Thymus (tissue), 11 donors: ENCODE data around the gene SLC2A6. TPM values are rescaled to one million over a fixed set of nuclear protein-coding genes. Genes with fewer than 3 reads are reported as not detected.

Source experiments
- DNase-seq, 9 donors: peaks; one replicate each; pipeline ENCODE4 v3.0.0-alpha.2; 2013; ENCODE audit warnings: low spot score in 9 of 9, low read depth in 6 of 9, missing footprints in 1 of 9
- H3K27ac ChIP-seq, 2 donors: one replicate each; pipeline ENCODE4 v1.5.1; 2013; ENCODE audit warnings: control low read depth in 1 of 2, low read depth in 1 of 2, low read length in 1 of 2, mild to moderate bottlenecking in 1 of 2, moderate library complexity in 1 of 2
- H3K27me3 ChIP-seq, 2 donors: one replicate each; pipeline ENCODE4 v1.5.1; 2013; ENCODE audit warnings: low read length in 1 of 2; ENCODE audit not compliant: control insufficient read depth in 2 of 2, insufficient read depth in 1 of 2
- H3K36me3 ChIP-seq, 2 donors: one replicate each; pipeline ENCODE4 v1.5.1; 2013; ENCODE audit warnings: low read length in 1 of 2, mild to moderate bottlenecking in 1 of 2, moderate library complexity in 1 of 2; ENCODE audit not compliant: control insufficient read depth in 2 of 2, insufficient read depth in 2 of 2
- H3K4me1 ChIP-seq, 2 donors: one replicate each; pipeline ENCODE4 v1.5.1; 2013; ENCODE audit warnings: low read length in 2 of 2; ENCODE audit not compliant: control insufficient read depth in 2 of 2, insufficient read depth in 2 of 2
- H3K4me3 ChIP-seq, 2 donors: one replicate each; pipeline ENCODE4 v1.5.1; 2013; ENCODE audit warnings: low read length in 2 of 2, control low read depth in 1 of 2, mild to moderate bottlenecking in 1 of 2
- H3K9me3 ChIP-seq, 2 donors: one replicate each; pipeline ENCODE4 v1.5.1; 2013; ENCODE audit warnings: low read length in 1 of 2, mild to moderate bottlenecking in 1 of 2; ENCODE audit not compliant: control insufficient read depth in 2 of 2, insufficient read depth in 1 of 2
- WGBS: extraction: QIAGEN DNeasy Blood & Tissue Kit; methylation state at CpG from one replicate; pipeline ENCODE4 v1.1.7; 2013; 5-methylcytosine and 5-hydroxymethylcytosine counted together
- polyA plus RNA-seq: library from polyadenylated mRNA; stranded (reverse); fragments of 200-250 nt; gene quantifications from one replicate; pipeline ENCODE4 v1.2.3, GENCODE V29; 2013
- total RNA-seq: library from RNA; stranded (reverse); fragments of 120-200 nt; gene quantifications from one replicate; pipeline ENCODE4 v1.2.4, GENCODE V29; 2013
- donor health status: healthy.

SLC2A6 gene
- total and polyA plus RNA-seq, 2 donors: 2.0 to 5.5 TPM

DNA sequence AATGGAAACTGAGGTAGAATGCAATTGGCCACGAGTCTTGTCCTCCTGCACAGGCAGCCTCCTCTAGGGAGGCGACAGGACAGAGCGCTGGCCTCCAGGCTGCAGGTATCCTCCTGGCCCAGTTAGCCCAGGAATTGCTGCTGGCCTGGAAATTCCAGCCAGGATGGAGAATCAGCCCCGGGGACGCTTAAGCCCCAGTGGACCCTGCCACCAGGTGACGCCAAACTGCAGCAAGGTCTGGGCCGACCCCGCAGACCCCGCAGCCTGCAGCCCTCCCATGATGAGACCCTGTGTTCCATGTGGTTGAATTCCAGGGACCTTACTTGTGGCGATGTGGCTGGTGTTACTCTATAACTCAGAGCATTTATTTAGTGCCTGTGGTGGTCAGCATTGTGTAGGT, 11.8 kb downstream of the SLC2A6 start:
- H3K4me3 ChIP-seq: no peak overlapping the region
- no peak for DNase-seq
- no peaks in the 10 kb centered on the region for H3K9me3 ChIP-seq
- peaks cover 0 to 8% of the 10 kb centered on the region in 2 donors for H3K4me1 ChIP-seq
- 96% methylated on average over 10 of the region's 10 CpGs for WGBS
- no peak overlapping the region for H3K27ac ChIP-seq
- peaks cover 0 to 2% of the 10 kb centered on the region in 2 donors for H3K27me3 ChIP-seq
- no peaks in the 10 kb centered on the region for H3K36me3 ChIP-seq

- no peak overlapping the region for H3K27ac ChIP-seq
- H3K36me3 ChIP-seq: no peaks in the 10 kb centered on the region
- peaks cover 0 to 2% of the 10 kb centered on the region in 2 donors for H3K27me3 ChIP-seq
- no peak for DNase-seq
- no peaks in the 10 kb centered on the region for H3K9me3 ChIP-seq
- WGBS: 92% methylated on average over 6 of the region's 6 CpGs
- peaks cover 0 to 13% of the 10 kb centered on the region in 2 donors for H3K4me1 ChIP-seq
- H3K4me3 ChIP-seq: no peak overlapping the region
These were observed 12.9 kb downstream of the SLC2A6 start for GRCh38 chr9:133465984-133466383.

DNA sequence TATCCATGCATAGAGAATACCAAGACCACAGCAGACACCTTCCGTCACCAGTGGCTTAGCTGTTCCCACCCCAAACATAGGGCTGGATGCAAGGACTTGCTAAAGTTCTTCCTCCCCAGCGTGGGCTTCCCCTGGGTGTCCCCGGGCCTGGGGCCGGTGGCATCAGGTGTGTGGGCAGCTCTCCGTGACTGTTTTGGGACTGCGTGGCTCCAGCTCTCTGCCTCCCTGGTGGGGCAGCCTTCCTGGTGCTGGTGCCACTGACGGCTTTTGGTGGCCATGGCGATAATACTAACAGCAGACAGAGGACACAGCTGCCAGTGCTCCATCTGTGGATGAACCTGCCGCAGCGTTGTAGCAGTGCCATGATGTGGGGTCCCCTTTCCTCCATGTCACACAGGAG, 14.3 kb downstream of the SLC2A6 start:
- no peak overlapping the region for H3K27ac ChIP-seq
- H3K36me3 ChIP-seq: no peaks in the 10 kb centered on the region
- H3K27me3 ChIP-seq: peaks cover 0 to 5% of the 10 kb centered on the region in 2 donors
- no peak overlapping the region for H3K4me3 ChIP-seq
- no peak for DNase-seq
- 96% methylated on average over 10 of the region's 10 CpGs for WGBS
- peaks cover 0 to 20% of the 10 kb centered on the region in 2 donors for H3K4me1 ChIP-seq
- H3K9me3 ChIP-seq: no peaks in the 10 kb centered on the region

- H3K4me1 ChIP-seq: peaks cover 4 to 25% of the 10 kb centered on the region in 2 donors
- no peak for DNase-seq
- H3K4me3 ChIP-seq: no peak overlapping the region
- H3K36me3 ChIP-seq: no peaks in the 10 kb centered on the region
- no peak overlapping the region for H3K27ac ChIP-seq
- WGBS: 97% methylated on average over 24 of the region's 24 CpGs
- peaks cover 0 to 5% of the 10 kb centered on the region in 2 donors for H3K27me3 ChIP-seq
- H3K9me3 ChIP-seq: no peaks in the 10 kb centered on the region
These were observed 14.9 kb downstream of the SLC2A6 start for GRCh38 chr9:133463864-133464615.

DNA sequence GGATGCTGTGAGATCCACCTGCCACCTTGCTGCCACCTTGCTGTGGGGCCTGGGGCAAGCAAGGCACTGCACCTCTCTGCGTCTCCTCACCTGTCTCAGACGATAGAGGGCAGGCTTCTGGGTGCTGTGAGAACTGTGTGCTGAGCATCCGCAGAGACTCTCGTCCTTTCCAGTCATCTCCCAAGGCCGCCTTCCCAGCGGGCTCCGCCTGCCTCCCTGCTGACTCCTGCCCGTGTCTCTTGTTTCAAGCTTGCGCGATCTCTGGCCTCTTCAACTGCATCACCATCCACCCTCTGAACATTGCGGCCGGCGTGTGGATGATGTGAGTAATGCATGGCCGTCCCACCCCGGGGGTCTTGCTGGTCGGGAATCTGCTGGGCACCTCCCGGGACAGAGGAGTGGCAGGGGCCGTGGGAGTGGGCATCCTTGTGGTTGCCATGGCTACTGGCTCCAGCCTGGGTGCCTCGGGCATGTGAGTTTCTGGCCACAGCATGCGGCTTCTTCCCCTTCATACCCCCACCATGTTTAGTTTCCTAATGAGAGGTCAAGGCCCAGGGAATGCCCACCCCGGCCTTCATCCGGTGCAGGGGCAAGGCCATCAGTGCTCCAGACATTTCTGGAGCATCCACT, 15.6 kb downstream of the SLC2A6 start:
- H3K4me3 ChIP-seq: no peak overlapping the region
- no peak for DNase-seq
- no peak overlapping the region for H3K27ac ChIP-seq

DNA sequence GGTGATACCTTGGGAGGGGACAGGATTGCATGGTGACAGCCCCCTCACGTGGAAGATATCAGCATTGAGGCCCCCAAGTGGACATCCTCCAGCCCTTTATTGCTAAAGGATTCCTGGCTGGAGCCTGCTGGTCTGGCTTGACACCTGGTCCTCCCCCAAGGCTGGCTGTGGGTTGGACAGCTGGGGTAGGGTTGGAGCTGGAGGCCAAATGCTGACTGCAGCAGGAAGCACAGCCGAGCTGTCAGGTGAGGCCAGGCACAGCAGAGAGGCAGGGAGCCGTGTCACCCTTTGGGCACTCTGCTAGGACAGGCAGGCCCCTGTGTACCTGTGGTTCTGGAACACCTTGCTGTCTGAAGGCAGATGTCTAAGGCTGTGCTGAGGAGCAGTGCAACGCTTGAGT, 16.9 kb downstream of the SLC2A6 start:
- Histone ChIP-seq H3K4me1 (peaks cover 6 to 27% of the 10 kb centered on the region in 2 donors), H3K27ac (no peak overlapping the region), H3K4me3 (no peak overlapping the region), H3K27me3 (peaks cover 0 to 9% of the 10 kb centered on the region in 2 donors), H3K36me3 (no peaks in the 10 kb centered on the region), H3K9me3 (no peaks in the 10 kb centered on the region)
- DNase-seq: no peak
- WGBS: 83% methylated on average over 4 of the region's 4 CpGs

More for the DNA sequence above, 15.6 kb downstream of the SLC2A6 start:
- WGBS: 96% methylated on average over 22 of the region's 22 CpGs
- H3K36me3 ChIP-seq: no peaks in the 10 kb centered on the region
- peaks cover 6 to 27% of the 10 kb centered on the region in 2 donors for H3K4me1 ChIP-seq
- peaks cover 0 to 9% of the 10 kb centered on the region in 2 donors for H3K27me3 ChIP-seq
- H3K9me3 ChIP-seq: no peaks in the 10 kb centered on the region

DNA sequence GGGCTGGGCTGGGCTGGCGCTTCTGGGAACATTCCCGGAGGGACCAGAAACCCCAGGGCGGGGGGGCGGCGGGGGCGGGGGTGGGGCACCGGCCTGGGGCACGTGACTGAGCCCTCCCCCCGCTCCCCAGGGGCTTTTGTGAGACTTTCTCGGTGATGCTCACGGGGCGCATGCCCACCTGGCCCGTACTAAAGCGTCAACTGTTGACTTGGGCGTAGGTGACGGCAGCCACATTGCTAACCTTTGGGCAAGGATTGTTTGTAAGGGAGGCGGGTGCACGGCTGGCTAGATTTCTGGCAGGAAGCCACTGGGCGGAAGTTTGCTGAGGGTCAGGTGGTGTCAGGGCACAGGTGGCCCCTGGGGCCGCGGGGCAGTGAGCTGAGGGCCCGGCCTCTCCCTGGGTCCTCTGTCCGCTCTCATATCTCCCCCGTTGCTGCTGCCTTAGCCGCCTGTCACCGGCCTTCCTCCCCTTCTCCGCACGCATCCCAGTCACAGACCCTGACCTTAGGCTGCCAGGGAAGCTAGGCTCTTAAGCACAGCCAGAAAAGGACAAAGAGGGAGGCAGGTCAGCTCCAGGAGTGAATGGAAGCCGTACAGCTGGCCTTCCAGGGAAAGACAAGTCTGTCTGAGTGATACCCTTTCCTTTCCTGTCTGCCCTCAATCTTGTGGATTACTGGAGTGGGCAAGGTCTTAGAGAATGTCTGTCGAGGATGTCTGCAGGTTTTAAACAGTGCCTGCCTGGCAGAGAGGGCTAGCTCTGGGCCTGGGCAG, 18.3 kb downstream of the SLC2A6 start:
- peak overlapping the region; percentile 43 to 90 for H3K27ac ChIP-seq
- peaks cover 0 to 9% of the 10 kb centered on the region in 2 donors for H3K27me3 ChIP-seq
- H3K36me3 ChIP-seq: no peaks in the 10 kb centered on the region
- peak in 4 of 9 donors; percentile 32 to 74 (median 46) for DNase-seq
- peak overlapping the region; percentile 63 to 76 for H3K4me3 ChIP-seq
- no peaks in the 10 kb centered on the region for H3K9me3 ChIP-seq
- WGBS: 32% methylated on average over 30 of the region's 30 CpGs
- H3K4me1 ChIP-seq: peaks cover 6 to 27% of the 10 kb centered on the region in 2 donors

DNA sequence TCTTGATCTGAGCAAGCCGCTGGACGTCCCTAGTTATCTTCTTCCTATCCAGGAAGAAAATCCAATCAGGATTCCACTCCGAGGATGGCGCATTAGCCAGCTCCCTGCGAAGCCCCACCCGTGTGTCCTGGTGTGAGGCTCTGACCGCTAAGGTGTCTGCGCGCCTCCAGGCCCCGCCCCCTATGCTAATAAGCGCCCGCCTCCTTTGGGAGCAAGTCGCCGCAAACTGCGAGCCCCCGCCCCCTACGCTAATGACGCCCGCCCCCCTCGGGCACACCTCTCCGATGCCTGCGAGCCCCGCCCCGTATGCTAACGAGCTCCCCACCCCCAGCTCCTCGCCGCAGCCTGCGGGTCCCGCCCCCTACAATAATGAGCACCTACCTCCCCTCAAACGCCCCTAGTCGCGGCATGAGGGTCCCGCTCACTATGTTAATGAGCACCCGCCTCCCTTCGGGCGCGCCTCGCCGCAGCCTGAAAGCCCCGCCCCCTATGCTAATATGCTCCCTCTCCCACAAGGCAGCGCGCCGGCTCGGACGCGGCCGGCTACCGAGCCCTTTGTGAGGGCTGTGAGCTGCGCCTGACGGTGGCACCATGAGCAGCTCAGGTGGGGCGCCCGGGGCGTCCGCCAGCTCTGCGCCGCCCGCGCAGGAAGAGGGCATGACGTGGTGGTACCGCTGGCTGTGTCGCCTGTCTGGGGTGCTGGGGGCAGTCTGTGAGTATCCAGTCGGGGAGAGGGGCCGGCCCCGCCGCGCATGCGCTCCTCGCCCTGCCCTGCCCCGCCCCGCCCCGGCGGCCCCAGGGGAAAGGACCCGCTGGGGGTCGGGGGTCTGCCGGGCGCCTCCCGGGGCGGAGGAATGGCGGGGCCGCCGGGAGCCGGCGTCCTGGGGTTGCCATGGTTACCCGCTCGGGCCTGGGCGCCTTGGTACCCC, 19.2 kb downstream of the SLC2A6 start, which contains the start of gene CACFD1:
Gene CACFD1 (plus strand): TSS at position 503 of the 929 bp plus-strand sequence. CDS start 89 bp downstream, at position 592.
- Histone ChIP-seq H3K4me3 (peak within 1 kb of the TSS; percentile 63 to 76), H3K9me3 (no peaks in the 10 kb centered on the region), H3K27ac (peak within 1 kb of the TSS; percentile 80 to 90), H3K27me3 (peaks cover 0 to 9% of the 10 kb centered on the region in 2 donors), H3K4me1 (peaks cover 6 to 27% of the 10 kb centered on the region in 2 donors), H3K36me3 (no peaks in the 10 kb centered on the region)
- under 1% methylated on average over 86 of the region's 86 CpGs for WGBS
- DNase-seq: peak; percentile 73 to 96 (median 87)
